A549 (cell line): ENCODE data around the gene PELI3. TPM values are rescaled to one million over a fixed set of nuclear protein-coding genes. Genes with fewer than 3 reads are reported as not detected.

Source experiments
- ATAC-seq, 2 experiments: fragments of 200-7000 bp in 1 of 2; fragments of >200 bp in 1 of 2; cut with Nextera tagmentation in 1 of 2; cut with Tn5 transposase in 1 of 2; 3 replicates each; pipeline versions ENCODE4 v1.8.0 to v1.9.1; 2018 to 2020; ENCODE audit warnings: mild to moderate bottlenecking in 1 of 2, moderate library complexity in 1 of 2
- CTCF ChIA-PET: fragments of 300-600 bp; sonication (Branson Sonifier 250); formaldehyde crosslinking; extraction: SDS; loops from one replicate; lab custom pipeline; 2021; ENCODE audit warnings: antibody characterized with exemption, inconsistent platforms; lab: Yijun Ruan, JAX
- POLR2A ChIA-PET: fragments of 350-600 bp; formaldehyde crosslinking; extraction: SDS; loops from one replicate; lab custom pipeline; 2021; ENCODE audit warnings: antibody characterized with exemption, inconsistent platforms; lab: Yijun Ruan, JAX
- DNase-seq, 2 experiments: peaks; one replicate each; pipeline versions ENCODE4 v3.0.0 to v3.0.0-alpha.2; 2011 to 2016; ENCODE audit warnings: low read depth in 1 of 2, low spot score in 1 of 2
- FAIRE-seq: peaks from 2 replicates; lab custom pipeline; 2011; peaks lifted over from hg19 to GRCh38; lab: Jason Lieb, UNC
- H3K27ac ChIP-seq, 2 experiments: fragments of >200 bp; sonication (Bioruptor Twin); formaldehyde crosslinking; 3 replicates each; pipeline ENCODE4 v1.5.1; 2016 to 2017
- H3K4me1 ChIP-seq: fragments of >200 bp; sonication (Bioruptor Twin); formaldehyde crosslinking; 3 replicates; pipeline ENCODE4 v1.6.1; 2016
- H3K4me2 ChIP-seq: fragments of >200 bp; sonication (Bioruptor Twin); formaldehyde crosslinking; 3 replicates; pipeline ENCODE4 v1.6.1; 2016
- H3K4me3 ChIP-seq: fragments of >200 bp; sonication (Bioruptor Twin); formaldehyde crosslinking; 3 replicates; pipeline ENCODE4 v1.5.1; 2016
- H3K9me3 ChIP-seq: fragments of >200 bp; sonication (Bioruptor Twin); formaldehyde crosslinking; 3 replicates; pipeline ENCODE4 v1.6.1; 2016
- ATOH8 ChIP-seq: fragments of 250-450 bp; sonication (Bioruptor Pico); IDR thresholded peaks from 2 replicates; pipeline ENCODE4 v1.5.0; 2020; ENCODE audit warnings: low read depth, mild to moderate bottlenecking, moderate library complexity
- E2F6 ChIP-seq: IDR thresholded peaks from 2 replicates; pipeline ENCODE4 v1.6.1; 2012; ENCODE audit warnings: low read depth, borderline replicate concordance
- ELK1 ChIP-seq: fragments of 150-350 bp; IDR thresholded peaks from 2 replicates; pipeline ENCODE4 v1.6.1; 2014; ENCODE audit warnings: low read depth, mild to moderate bottlenecking, low read length
- EP300 ChIP-seq, 2 experiments: fragments of >200 bp; sonication (Bioruptor Twin); formaldehyde crosslinking; IDR thresholded peaks; 2 replicates in 1 of 2; 3 replicates in 1 of 2; pipeline ENCODE4 v1.6.1; 2016 to 2017
- HOXB5 ChIP-seq: fragments of 250-450 bp; sonication (Bioruptor Pico); IDR thresholded peaks from 2 replicates; pipeline ENCODE4 v1.5.0; 2020; ENCODE audit warnings: mild to moderate bottlenecking, moderate library complexity
- JUN ChIP-seq, 2 experiments: fragments of >200 bp; sonication (Bioruptor Twin); formaldehyde crosslinking; IDR thresholded peaks; 2 replicates in 1 of 2; 3 replicates in 1 of 2; pipeline ENCODE4 v1.6.1; 2016 to 2017
- KDM5A ChIP-seq: fragments of 200-600 bp; sonication (generic); IDR thresholded peaks from 2 replicates; pipeline ENCODE4 v1.6.1; 2016; ENCODE audit warnings: antibody characterized with exemption, mild to moderate bottlenecking
- MAFK ChIP-seq: fragments of 450-650 bp; IDR thresholded peaks from 2 replicates; pipeline ENCODE4 v1.6.1; 2014; ENCODE audit not compliant: partially characterized antibody
- NPAS2 ChIP-seq: fragments of 250-450 bp; sonication (Bioruptor Pico); IDR thresholded peaks from 2 replicates; pipeline ENCODE4 v1.8.0; 2022; ENCODE audit warnings: mild to moderate bottlenecking, moderate library complexity, borderline replicate concordance
- TFCP2L1 ChIP-seq: fragments of 250-450 bp; sonication (Bioruptor Pico); IDR thresholded peaks from 2 replicates; pipeline ENCODE4 v1.5.0; 2021; ENCODE audit warnings: mild to moderate bottlenecking
- ZFP36 ChIP-seq: fragments of 450-650 bp; IDR thresholded peaks from 2 replicates; pipeline ENCODE4 v1.6.1; 2014; ENCODE audit warnings: borderline replicate concordance; ENCODE audit not compliant: partially characterized antibody
- WGBS: methylation state at CpG from one replicate; pipeline ENCODE4 v1.1.6; 2017; ENCODE audit errors: missing lambda C conversion rate; 5-methylcytosine and 5-hydroxymethylcytosine counted together
- polyA plus RNA-seq, 4 experiments: library from polyadenylated mRNA; depleted of rRNA in 3 of 4; stranded (reverse); fragments of >200 nt; fragmentation: RNase III in 1 of 4; extraction: RNeasy Plus Mini Kit Qiagen cat#74134 plus additional on column Dnase treatment in 1 of 4; gene quantifications; 2 replicates in 3 of 4; 3 replicates in 1 of 4; pipeline ENCODE4 v1.2.3, GENCODE V29; 2011 to 2017
- small RNA-seq, 6 experiments: library from RNA; depleted of rRNA; stranded (forward); fragments of <200 nt; gene quantifications; one replicate each; pipeline ENCODE3, GENCODE V24; 2012

PELI3 gene
- polyA plus RNA-seq, 2 of the 4 experiments (the other 2 are of a cell fraction) = 2.3 to 5.7 TPM

- no peak overlapping the region for H3K4me3 ChIP-seq
- H3K27ac ChIP-seq = no peak overlapping the region
- ChIA-PET POLR2A (no interaction called here), CTCF (interaction anchor here (0.7 kb wide), 1 partner anchor 8 kb away, joined by 3 read pairs; no protein-coding TSS in a partner anchor)
- TF ChIP-seq MAFK (no peak), ZFP36 (no peak), JUN (IDR thresholded peaks at IDR 0.05) (no peak), HOXB5 (no peak), KDM5A (no peak), NPAS2 (CRISPR knock-in tag) (no peak), ATOH8 (CRISPR knock-in tag) (no peak), ELK1 (no peak), TFCP2L1 (CRISPR knock-in tag) (no peak), EP300 (IDR thresholded peaks at IDR 0.05) (no peak), E2F6 (no peak)
- ATAC-seq (no peak), FAIRE-seq (no peak), DNase-seq (no peak)
- H3K9me3 ChIP-seq = no peaks in the 10 kb centered on the region
- no peak overlapping the region for H3K4me2 ChIP-seq
- 89% methylated on average over 10 of the region's 10 CpGs for WGBS
- no peaks in the 10 kb centered on the region for H3K4me1 ChIP-seq
These were observed 57.8 kb downstream of the PELI3 start for GRCh38 chr11:66524304-66525040.

Small RNA genes within 50 kb of the gene (small RNA-seq; reads per million reads assigned to genes)
- 0 reads per million in 6 experiments for gene RF00416

Other genes with a start within 250 kb of the PELI3 start
- 13.7 and 13.8 TPM in 2 replicates for gene KLC2, start 209.2 kb upstream of the PELI3 start, polyA plus RNA-seq (2011; rRNA removed)
- gene KLC2, start 209.2 kb upstream of the PELI3 start, polyA plus RNA-seq (2017; fragmentation: RNase III; extraction: RNeasy Plus Mini Kit Qiagen cat#74134 plus additional on column Dnase treatment) = 35.1 to 35.8 TPM (median 35.2 TPM) in 3 replicates
- gene RAB1B, start 198.3 kb upstream of the PELI3 start, polyA plus RNA-seq (2011; rRNA removed) = 87.8 and 104 TPM in 2 replicates
- gene RAB1B, start 198.3 kb upstream of the PELI3 start, polyA plus RNA-seq (2017; fragmentation: RNase III; extraction: RNeasy Plus Mini Kit Qiagen cat#74134 plus additional on column Dnase treatment) = 141 to 149 TPM (median 147 TPM) in 3 replicates
- gene CNIH2, start 188.7 kb upstream of the PELI3 start, polyA plus RNA-seq (2011; rRNA removed) = 0.95 and 0.98 TPM in 2 replicates
- 1.1 to 1.5 TPM (median 1.3 TPM) in 3 replicates for gene CNIH2, start 188.7 kb upstream of the PELI3 start, polyA plus RNA-seq (2017; fragmentation: RNase III; extraction: RNeasy Plus Mini Kit Qiagen cat#74134 plus additional on column Dnase treatment)
- 99.7 and 132 TPM in 2 replicates for gene YIF1A, start 177.8 kb upstream of the PELI3 start, polyA plus RNA-seq (2011; rRNA removed)
- gene YIF1A, start 177.8 kb upstream of the PELI3 start, polyA plus RNA-seq (2017; fragmentation: RNase III; extraction: RNeasy Plus Mini Kit Qiagen cat#74134 plus additional on column Dnase treatment) = 79.7 to 91.3 TPM (median 82.0 TPM) in 3 replicates
- gene TMEM151A, start 175.0 kb upstream of the PELI3 start, polyA plus RNA-seq (2011; rRNA removed) = 0.44 and 0.62 TPM in 2 replicates
- 1.3 to 1.8 TPM (median 1.6 TPM) in 3 replicates for gene TMEM151A, start 175.0 kb upstream of the PELI3 start, polyA plus RNA-seq (2017; fragmentation: RNase III; extraction: RNeasy Plus Mini Kit Qiagen cat#74134 plus additional on column Dnase treatment)
- gene CD248, start 149.9 kb upstream of the PELI3 start, polyA plus RNA-seq (2011; rRNA removed) = 0.03 TPM in 1 of 2 replicates, not detected in the other
- not detected in 3 replicates for gene CD248, start 149.9 kb upstream of the PELI3 start, polyA plus RNA-seq (2017; fragmentation: RNase III; extraction: RNeasy Plus Mini Kit Qiagen cat#74134 plus additional on column Dnase treatment)
- 2.0 and 2.3 TPM in 2 replicates for gene RIN1, start 130.5 kb upstream of the PELI3 start, polyA plus RNA-seq (2011; rRNA removed)
- gene RIN1, start 130.5 kb upstream of the PELI3 start, polyA plus RNA-seq (2017; fragmentation: RNase III; extraction: RNeasy Plus Mini Kit Qiagen cat#74134 plus additional on column Dnase treatment) = 9.3 to 10.6 TPM (median 9.7 TPM) in 3 replicates
- 47.4 and 56.2 TPM in 2 replicates for gene BRMS1, start 121.8 kb upstream of the PELI3 start, polyA plus RNA-seq (2011; rRNA removed)
- 87.5 to 90.8 TPM (median 89.9 TPM) in 3 replicates for gene BRMS1, start 121.8 kb upstream of the PELI3 start, polyA plus RNA-seq (2017; fragmentation: RNase III; extraction: RNeasy Plus Mini Kit Qiagen cat#74134 plus additional on column Dnase treatment)
- gene B4GAT1, start 119.3 kb upstream of the PELI3 start, polyA plus RNA-seq (2011; rRNA removed) = 11.0 and 12.2 TPM in 2 replicates
- 15.3 to 18.7 TPM (median 18.0 TPM) in 3 replicates for gene B4GAT1, start 119.3 kb upstream of the PELI3 start, polyA plus RNA-seq (2017; fragmentation: RNase III; extraction: RNeasy Plus Mini Kit Qiagen cat#74134 plus additional on column Dnase treatment)
- gene SLC29A2, start 95.1 kb upstream of the PELI3 start, polyA plus RNA-seq (2011; rRNA removed) = 2.6 and 3.9 TPM in 2 replicates
- 4.3 to 7.6 TPM (median 6.4 TPM) in 3 replicates for gene SLC29A2, start 95.1 kb upstream of the PELI3 start, polyA plus RNA-seq (2017; fragmentation: RNase III; extraction: RNeasy Plus Mini Kit Qiagen cat#74134 plus additional on column Dnase treatment)
- gene NPAS4, start 45.9 kb upstream of the PELI3 start, polyA plus RNA-seq (2011; rRNA removed) = not detected in 2 replicates
- gene NPAS4, start 45.9 kb upstream of the PELI3 start, polyA plus RNA-seq (2017; fragmentation: RNase III; extraction: RNeasy Plus Mini Kit Qiagen cat#74134 plus additional on column Dnase treatment) = 0.03 TPM in 1 of 3 replicates, not detected in the others
- 62.9 and 70.1 TPM in 2 replicates for gene MRPL11, start 28.1 kb upstream of the PELI3 start, polyA plus RNA-seq (2011; rRNA removed)
- 71.9 to 73.8 TPM (median 73.5 TPM) in 3 replicates for gene MRPL11, start 28.1 kb upstream of the PELI3 start, polyA plus RNA-seq (2017; fragmentation: RNase III; extraction: RNeasy Plus Mini Kit Qiagen cat#74134 plus additional on column Dnase treatment)
- gene DPP3, start 13.5 kb downstream of the PELI3 start, polyA plus RNA-seq (2011; rRNA removed) = 52.2 TPM in 2 replicates
- 70.5 to 71.7 TPM (median 71.1 TPM) in 3 replicates for gene DPP3, start 13.5 kb downstream of the PELI3 start, polyA plus RNA-seq (2017; fragmentation: RNase III; extraction: RNeasy Plus Mini Kit Qiagen cat#74134 plus additional on column Dnase treatment)
- 12.5 and 14.7 TPM in 2 replicates for gene BBS1, start 43.7 kb downstream of the PELI3 start, polyA plus RNA-seq (2011; rRNA removed)
- gene BBS1, start 43.7 kb downstream of the PELI3 start, polyA plus RNA-seq (2017; fragmentation: RNase III; extraction: RNeasy Plus Mini Kit Qiagen cat#74134 plus additional on column Dnase treatment) = 10.9 to 13.4 TPM (median 12.5 TPM) in 3 replicates
- 8.4 and 8.6 TPM in 2 replicates for gene ZDHHC24, start 79.1 kb downstream of the PELI3 start, polyA plus RNA-seq (2011; rRNA removed)
- 6.8 to 9.3 TPM (median 8.7 TPM) in 3 replicates for gene ZDHHC24, start 79.1 kb downstream of the PELI3 start, polyA plus RNA-seq (2017; fragmentation: RNase III; extraction: RNeasy Plus Mini Kit Qiagen cat#74134 plus additional on column Dnase treatment)
- gene ACTN3, start 80.0 kb downstream of the PELI3 start, polyA plus RNA-seq (2011; rRNA removed) = 0.03 TPM in 1 of 2 replicates, not detected in the other
- not detected in 3 replicates for gene ACTN3, start 80.0 kb downstream of the PELI3 start, polyA plus RNA-seq (2017; fragmentation: RNase III; extraction: RNeasy Plus Mini Kit Qiagen cat#74134 plus additional on column Dnase treatment)
- gene CTSF, start 101.7 kb downstream of the PELI3 start, polyA plus RNA-seq (2011; rRNA removed) = 19.2 and 29.1 TPM in 2 replicates
- 23.0 to 32.1 TPM (median 29.8 TPM) in 3 replicates for gene CTSF, start 101.7 kb downstream of the PELI3 start, polyA plus RNA-seq (2017; fragmentation: RNase III; extraction: RNeasy Plus Mini Kit Qiagen cat#74134 plus additional on column Dnase treatment)
- 0.47 and 0.54 TPM in 2 replicates for gene CCDC87, start 126.2 kb downstream of the PELI3 start, polyA plus RNA-seq (2011; rRNA removed)
- gene CCDC87, start 126.2 kb downstream of the PELI3 start, polyA plus RNA-seq (2017; fragmentation: RNase III; extraction: RNeasy Plus Mini Kit Qiagen cat#74134 plus additional on column Dnase treatment) = 0.56 to 0.68 TPM (median 0.65 TPM) in 3 replicates
- 17.2 and 18.3 TPM in 2 replicates for gene CCS, start 126.3 kb downstream of the PELI3 start, polyA plus RNA-seq (2011; rRNA removed)
- gene CCS, start 126.3 kb downstream of the PELI3 start, polyA plus RNA-seq (2017; fragmentation: RNase III; extraction: RNeasy Plus Mini Kit Qiagen cat#74134 plus additional on column Dnase treatment) = 40.3 to 48.2 TPM (median 46.5 TPM) in 3 replicates
- gene RBM14, start 149.7 kb downstream of the PELI3 start, polyA plus RNA-seq (2011; rRNA removed) = 33.0 and 38.0 TPM in 2 replicates
- 99.7 to 103 TPM (median 102 TPM) in 3 replicates for gene RBM14, start 149.7 kb downstream of the PELI3 start, polyA plus RNA-seq (2017; fragmentation: RNase III; extraction: RNeasy Plus Mini Kit Qiagen cat#74134 plus additional on column Dnase treatment)
- gene RBM4, start 171.8 kb downstream of the PELI3 start, polyA plus RNA-seq (2011; rRNA removed) = 190 and 264 TPM in 2 replicates
- gene RBM4, start 171.8 kb downstream of the PELI3 start, polyA plus RNA-seq (2017; fragmentation: RNase III; extraction: RNeasy Plus Mini Kit Qiagen cat#74134 plus additional on column Dnase treatment) = 164 to 171 TPM (median 168 TPM) in 3 replicates
- 30.1 and 32.7 TPM in 2 replicates for gene RBM4B, start 211.0 kb downstream of the PELI3 start, polyA plus RNA-seq (2011; rRNA removed)
- gene RBM4B, start 211.0 kb downstream of the PELI3 start, polyA plus RNA-seq (2017; fragmentation: RNase III; extraction: RNeasy Plus Mini Kit Qiagen cat#74134 plus additional on column Dnase treatment) = 24.6 to 31.0 TPM (median 28.0 TPM) in 3 replicates